ENCODE measurements around the gene WDR12. TPM values are rescaled to one million over a fixed set of nuclear protein-coding genes. Genes with fewer than 3 reads are reported as not detected.
"Not testable (repeated sequence)": the region's sequence is repeated elsewhere in the genome, so short reads cannot be mapped to it uniquely, and the experiment has no call there.

Gene WDR12
- polyA plus RNA-seq, 1 of the 3 experiments (the other 2 are of a cell fraction), result 21.2 TPM

GRCh38 chr2:202910250-202910649 lies 1.2 kb downstream of the WDR12 start:
- POLR2A ChIA-PET, CTCF ChIA-PET: not testable (repeated sequence)

GRCh38 chr2:202909394-202910192 lies 1.9 kb downstream of the WDR12 start:
- H3K4me3 ChIP-seq (ENCODE audit: low read depth in 2 of 2, low read length in 1 of 2), result 0 out of 4 replicates have a peak overlapping the region, but pooled peaks of 1 of the 2 experiments have one; percentile 22
- POLR2A ChIA-PET, result interaction anchor here (0.7 kb wide), 1 partner anchor 329 kb away, joined by 3 read pairs; no protein-coding TSS in a partner anchor
- no peak for DNase-seq
- TF ChIP-seq TAF1 (IDR thresholded peaks at IDR 0.05; ENCODE audit: borderline replicate concordance, low read depth, low read length) (no peak), NRF1 (IDR thresholded peaks at IDR 0.05; ENCODE audit: low read depth, low read length) (no peak), POLR2AphosphoS5 (IDR thresholded peaks at IDR 0.05; ENCODE audit: low read depth, low read length) (no peak), PBX3 (IDR thresholded peaks at IDR 0.05) (no peak), MAX (IDR thresholded peaks at IDR 0.05; ENCODE audit: low read depth) (no peak), FOXJ3 (CRISPR knock-in tag; IDR thresholded peaks at IDR 0.05) (no peak), REST (IDR thresholded peaks at IDR 0.05; ENCODE audit: low read depth, low read length) (no peak), SMC3 (IDR thresholded peaks at IDR 0.05; ENCODE audit: low read depth, low read length) (no peak), TCF12 (IDR thresholded peaks at IDR 0.05) (no peak), YY1 (IDR thresholded peaks at IDR 0.05; ENCODE audit: low read depth) (no peak), GABPA (IDR thresholded peaks at IDR 0.05; ENCODE audit: low read depth) (no peak), MXI1 (IDR thresholded peaks at IDR 0.05; ENCODE audit: low read depth, low read length) (no peak), CHD2 (IDR thresholded peaks at IDR 0.05; ENCODE audit: low read length, partially characterized antibody) (no peak), USF2 (IDR thresholded peaks at IDR 0.05; ENCODE audit: borderline replicate concordance, low read depth, low read length) (no peak), ELF1 (IDR thresholded peaks at IDR 0.05) (no peak)
- peaks cover 12 to 15% of the 10 kb centered on the region in 2 experiments for H3K36me3 ChIP-seq (replicated peaks in 1 of 2; ENCODE audit: control insufficient read depth in 1 of 2, insufficient read depth in 2 of 2, low read length in 1 of 2)
- H3K79me2 ChIP-seq (ENCODE audit: insufficient read depth), result peaks cover 72% of the 10 kb centered on the region
- no peaks in the 10 kb centered on the region for H3K27me3 ChIP-seq (ENCODE audit: insufficient read depth)
- H3F3A ChIP-seq (replicated peaks; ENCODE audit: insufficient read depth), result peaks cover 10% of the 10 kb centered on the region
- H3K4me1 ChIP-seq (ENCODE audit: control insufficient read depth in 1 of 2, insufficient read depth in 2 of 2, low read depth in 1 of 2, low read length in 1 of 2), result peaks cover 0 to 5% of the 10 kb centered on the region in 2 experiments; a peak in 3 of 4 replicates
- peak overlapping the region; percentile 79 for H3K4me2 ChIP-seq
- H4K20me1 ChIP-seq (ENCODE audit: insufficient read depth), result no peaks in the 10 kb centered on the region
- H3K9me3 ChIP-seq, result 0 out of 2 replicates have a peak, but pooled peaks cover under 1% of the 10 kb centered on the region
- no peak overlapping the region for H3K27ac ChIP-seq (ENCODE audit: low read depth in 2 of 2, low read length in 1 of 2)
- 96% methylated on average over 6 of the region's 6 CpGs for WGBS (ENCODE audit: low lambda C conversion rate)
- no peak overlapping the region for H3K9ac ChIP-seq
- CTCF ChIA-PET, result interaction anchor here (0.6 to 1.1 kb wide), 2 partner anchors 16 to 343 kb away, joined by 3 read pairs; no protein-coding TSS in a partner anchor
- H3K9me2 ChIP-seq, result no peaks in the 10 kb centered on the region
- no peak overlapping the region for H2AFZ ChIP-seq (ENCODE audit: low read depth)

More at GRCh38 chr2:202910250-202910649, 1.2 kb downstream of the WDR12 start:
- not testable (repeated sequence) for H4K20me1 ChIP-seq (ENCODE audit: insufficient read depth); H3K27ac ChIP-seq (ENCODE audit: low read depth in 2 of 2, low read length in 1 of 2); H3K4me1 ChIP-seq (ENCODE audit: control insufficient read depth in 1 of 2, insufficient read depth in 2 of 2, low read depth in 1 of 2, low read length in 1 of 2); H3K9me3 ChIP-seq; H3K9ac ChIP-seq; H3K27me3 ChIP-seq (ENCODE audit: insufficient read depth); H3K9me2 ChIP-seq; DNase-seq
- H3F3A ChIP-seq (replicated peaks; ENCODE audit: insufficient read depth), result peaks cover 10% of the 10 kb centered on the region
- H3K4me3 ChIP-seq (ENCODE audit: low read depth in 2 of 2, low read length in 1 of 2), result peak overlapping the region; percentile 22 to 93; a peak in 2 of 4 replicates
- peaks cover 10 to 15% of the 10 kb centered on the region in 2 experiments for H3K36me3 ChIP-seq (replicated peaks in 1 of 2; ENCODE audit: control insufficient read depth in 1 of 2, insufficient read depth in 2 of 2, low read length in 1 of 2)
- H2AFZ ChIP-seq (ENCODE audit: low read depth), result 0 out of 2 replicates have a peak overlapping the region, but pooled peaks have one; percentile 96
- H3K79me2 ChIP-seq (ENCODE audit: insufficient read depth), result peaks cover 65% of the 10 kb centered on the region
- 95% methylated on average over 5 of the region's 5 CpGs for WGBS (ENCODE audit: low lambda C conversion rate)
- H3K4me2 ChIP-seq, result peak overlapping the region; percentile 79
